BJ (cell line): ENCODE measurements around the gene CLTCL1. TPM values are rescaled to one million over a fixed set of nuclear protein-coding genes. Genes with fewer than 3 reads are reported as not detected.

ENCODE experiments used
- CTCF ChIA-PET: fragments of 350-600 bp; formaldehyde crosslinking; extraction: SDS; loops from one replicate; lab custom pipeline; 2021; ENCODE audit warnings: antibody characterized with exemption, inconsistent platforms; lab: Yijun Ruan, JAX
- POLR2A ChIA-PET: fragments of 300-600 bp; sonication (Branson Sonifier 250); formaldehyde crosslinking; extraction: SDS; loops from one replicate; lab custom pipeline; 2021; ENCODE audit warnings: antibody characterized with exemption; lab: Charles Lee
- DNase-seq: peaks from one replicate; pipeline ENCODE4 v3.0.0-alpha.2; 2011; ENCODE audit warnings: low read depth
- H3K27me3 ChIP-seq: 2 replicates; pipeline ENCODE4 v1.6.0; 2011; ENCODE audit warnings: low read length; ENCODE audit not compliant: control insufficient read depth, insufficient read depth
- H3K36me3 ChIP-seq: 2 replicates; pipeline ENCODE4 v1.5.1; 2011; ENCODE audit warnings: low read length; ENCODE audit not compliant: control insufficient read depth, insufficient read depth
- H3K4me3 ChIP-seq: 2 replicates; pipeline ENCODE4 v1.5.1; 2011; ENCODE audit warnings: low read depth, mild to moderate bottlenecking, control low read depth, low read length
- CTCF ChIP-seq: IDR thresholded peaks from 2 replicates; pipeline ENCODE4 v1.5.1; 2011; ENCODE audit warnings: low read depth, mild to moderate bottlenecking, control low read depth, inconsistent platforms, low read length, moderate library complexity; ENCODE audit not compliant: insufficient read depth
- polyA plus RNA-seq: library from polyadenylated mRNA; depleted of rRNA; stranded (reverse); fragments of >200 nt; gene quantifications from 2 replicates; pipeline ENCODE4 v1.2.3, GENCODE V29; 2011

CLTCL1 gene
- polyA plus RNA-seq, 1 experiment = 14.0 TPM

GRCh38 chr22:19239464-19239863 lies 52.1 kb downstream of the CLTCL1 start:
- ChIA-PET CTCF (interaction anchor here (0.7 kb wide), 1 partner anchor 10 kb away, joined by 4 read pairs; no protein-coding TSS in a partner anchor), POLR2A (no interaction called here)
- Histone ChIP-seq H3K4me3 (no peak overlapping the region), H3K27me3 (no peaks in the 10 kb centered on the region), H3K36me3 (peaks cover 1% of the 10 kb centered on the region; the same call in 1 of the 2 replicates)
- TF ChIP-seq CTCF = no peak
- DNase-seq = no peak

- ChIA-PET CTCF (interaction anchor here (0.7 kb wide), 2 partner anchors 8 to 11 kb away, joined by 3 to 4 read pairs; no protein-coding TSS in a partner anchor), POLR2A (no interaction called here)
- Histone ChIP-seq H3K4me3 (no peak overlapping the region), H3K36me3 (peaks cover 1% of the 10 kb centered on the region; the same call in 1 of the 2 replicates), H3K27me3 (no peaks in the 10 kb centered on the region)
- no peak for TF ChIP-seq CTCF
- no peak for DNase-seq
These were observed 52.6 kb downstream of the CLTCL1 start for GRCh38 chr22:19238900-19239299.

DNA sequence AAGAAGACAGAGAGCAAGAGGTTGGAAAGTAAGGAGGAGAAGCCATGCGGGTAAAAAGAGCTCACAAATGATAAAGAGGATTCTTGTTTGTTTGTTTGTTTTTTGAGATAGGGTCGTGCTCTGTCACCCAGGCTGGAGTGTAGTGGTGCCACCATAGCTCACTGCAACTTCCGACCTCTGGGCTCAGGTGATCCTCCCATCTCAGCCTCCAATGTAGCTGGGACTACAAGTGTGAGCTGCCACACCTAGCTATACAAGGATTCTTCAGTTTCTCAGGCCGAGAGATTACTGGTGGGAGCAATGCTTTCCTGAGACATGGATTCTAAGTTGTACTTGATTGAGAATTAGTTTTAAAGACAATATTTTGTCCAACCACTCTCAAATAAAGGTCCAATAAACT lies 55.6 kb downstream of the CLTCL1 start:
- ChIA-PET POLR2A (no interaction called here), CTCF (interaction anchor here (1.2 kb wide), 1 partner anchor 12 kb away, joined by 4 read pairs; no protein-coding TSS in a partner anchor)
- TF ChIP-seq CTCF = no peak

GRCh38 chr22:19234126-19234896 lies 57.2 kb downstream of the CLTCL1 start:
- Histone ChIP-seq H3K4me3 (no peak overlapping the region), H3K27me3 (no peaks in the 10 kb centered on the region), H3K36me3 (peaks cover 5% of the 10 kb centered on the region)
- TF ChIP-seq CTCF = no peak
- ChIA-PET POLR2A (interaction anchor here (0.6 kb wide), 1 partner anchor 14 kb away, joined by 3 read pairs; no protein-coding TSS in a partner anchor), CTCF (interaction anchor here (0.9 kb wide), 1 partner anchor 54 kb away, joined by 3 read pairs; no protein-coding TSS in a partner anchor)
- no peak for DNase-seq

More for the DNA sequence above, 55.6 kb downstream of the CLTCL1 start:
- DNase-seq = no peak
- Histone ChIP-seq H3K4me3 (no peak overlapping the region), H3K36me3 (peaks cover 4% of the 10 kb centered on the region), H3K27me3 (no peaks in the 10 kb centered on the region)

- no peak for TF ChIP-seq CTCF
- Histone ChIP-seq H3K27me3 (no peaks in the 10 kb centered on the region), H3K36me3 (peaks cover 5% of the 10 kb centered on the region), H3K4me3 (no peak overlapping the region)
- POLR2A ChIA-PET = no interaction called here
- CTCF ChIA-PET = interaction anchor here (2.3 kb wide), 1 partner anchor 9 kb away, joined by 10 read pairs; no protein-coding TSS in a partner anchor
- DNase-seq = no peak
These were observed 58.3 kb downstream of the CLTCL1 start for GRCh38 chr22:19233189-19233661.
